ENCODE measurements around the gene SLC34A1.

DNA sequence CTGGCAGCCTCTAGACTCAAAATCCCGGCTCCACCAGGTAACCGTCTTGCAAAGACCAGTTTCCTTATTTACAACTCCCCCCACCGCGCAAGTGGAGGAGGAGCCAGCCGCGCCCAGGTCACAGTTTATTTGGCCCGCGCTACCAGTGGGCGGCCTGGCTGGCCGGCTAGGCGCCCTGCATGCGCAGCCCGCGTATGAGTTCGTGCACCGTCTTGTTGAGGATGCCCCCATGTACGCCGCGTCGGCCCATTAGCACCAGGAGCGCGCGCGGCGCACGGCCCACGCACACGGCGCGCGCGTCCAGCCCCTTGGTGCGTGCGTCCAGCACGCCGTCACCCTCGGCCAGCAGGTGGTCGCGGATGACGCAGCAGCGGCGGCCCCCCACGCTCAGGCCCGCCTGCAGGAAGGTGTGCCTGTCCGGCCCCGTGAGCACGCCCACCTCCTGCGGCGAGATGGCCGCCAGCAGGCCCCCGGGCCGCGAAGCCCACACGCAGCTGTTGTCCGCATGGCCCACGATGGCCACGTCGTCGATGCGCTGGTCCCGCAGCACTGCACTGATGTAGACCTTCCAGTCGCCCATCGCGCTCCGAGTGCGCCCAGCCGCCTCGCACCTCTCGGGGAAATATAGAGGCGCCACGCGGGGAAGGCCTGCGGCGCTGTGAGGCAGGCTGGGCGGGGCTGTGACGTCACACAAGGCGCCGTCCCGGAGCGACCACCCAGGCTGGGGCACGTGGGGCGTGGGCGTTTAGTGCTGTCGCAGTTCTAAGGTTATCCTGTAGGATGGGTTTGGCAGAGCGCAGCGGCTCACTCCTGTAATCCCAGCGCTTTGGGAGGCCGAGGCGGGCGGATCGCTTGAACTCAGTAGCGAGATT, 16.0 kb downstream of the SLC34A1 start, which contains the start of gene PFN3:
- no peak for TF ChIP-seq CTCF (IDR thresholded peaks at IDR 0.05; ENCODE audit: borderline replicate concordance, extremely low read depth, low read length, poor library complexity, severe bottlenecking)
- no peak for TF ChIP-seq EZH2 (IDR thresholded peaks at IDR 0.05; ENCODE audit: borderline replicate concordance, low read depth, low read length, severe bottlenecking)

All from DND-41 (cell line).